Esophagus muscularis mucosa (tissue), 4 donors: ENCODE measurements around the gene HIF1AN. TPM values are rescaled to one million over a fixed set of nuclear protein-coding genes. Genes with fewer than 3 reads are reported as not detected.
"Not testable (repeated sequence)": the region's sequence is repeated elsewhere in the genome, so short reads cannot be mapped to it uniquely, and the experiment has no call there.

Experiments
- DNase-seq: peaks from one replicate; pipeline ENCODE4 v3.0.0-alpha.2; 2017; ENCODE audit errors: extremely low spot score
- H3K27ac ChIP-seq, 4 donors: fragments of 200-600 bp; sonication (generic); replicated peaks in 1 of 4; 1 replicate in 3 of 4; 2 replicates in 1 of 4; pipeline ENCODE4 v1.5.1; 2016 to 2019; ENCODE audit warnings: mild to moderate bottlenecking in 1 of 4
- H3K27me3 ChIP-seq, 4 donors: fragments of 200-600 bp; sonication (generic); one replicate each; pipeline versions ENCODE4 v1.5.1 to v1.6.0; 2016 to 2019
- H3K36me3 ChIP-seq, 4 donors: fragments of 200-600 bp; sonication (generic); one replicate each; pipeline ENCODE4 v1.5.1; 2016 to 2019
- H3K4me1 ChIP-seq, 4 donors: fragments of 200-600 bp; sonication (generic); one replicate each; pipeline ENCODE4 v1.5.1; 2016 to 2019
- H3K4me3 ChIP-seq, 4 donors: fragments of 200-600 bp; sonication (generic); 1 replicate in 2 of 4; 2 replicates in 2 of 4; pipeline ENCODE4 v1.5.1; 2016 to 2019; ENCODE audit warnings: mild to moderate bottlenecking in 4 of 4, moderate library complexity in 1 of 4
- H3K9me3 ChIP-seq, 4 donors: fragments of 200-600 bp; sonication (generic); 1 replicate in 3 of 4; 2 replicates in 1 of 4; pipeline ENCODE4 v1.5.1; 2016 to 2019
- CTCF ChIP-seq, 3 experiments: fragments of 200-600 bp in 2 of 3; fragments of 450-650 bp in 1 of 3; sonication (generic) in 2 of 3; IDR thresholded peaks; one replicate each; pipeline ENCODE4 v1.5.1; 2017 to 2019; ENCODE audit warnings: antibody characterized with exemption in 3 of 3, mild to moderate bottlenecking in 2 of 3, moderate library complexity in 1 of 3
- EP300 ChIP-seq: sonication (generic); formaldehyde crosslinking; IDR thresholded peaks from one replicate; pipeline ENCODE4 v1.6.1; 2017; ENCODE audit warnings: antibody characterized with exemption
- POLR2A ChIP-seq: fragments of 450-650 bp; IDR thresholded peaks from one replicate; pipeline ENCODE4 v1.6.1; 2017; ENCODE audit warnings: antibody characterized with exemption, moderate library complexity, mild to moderate bottlenecking, low read depth
- POLR2AphosphoS5 ChIP-seq, 2 donors: sonication (generic); formaldehyde crosslinking; IDR thresholded peaks; one replicate each; pipeline ENCODE4 v1.6.1; 2017; ENCODE audit warnings: antibody characterized with exemption in 2 of 2
- WGBS: methylation state at CpG from one replicate; pipeline ENCODE4 v1.1.5; 2018; 5-methylcytosine and 5-hydroxymethylcytosine counted together
- intact Hi-C: fragments of 100-400 bp; cut with DNase I; formaldehyde crosslinking; loops from one replicate; pipeline ENCODE4 v1.15.1; 2023
- total RNA-seq, 4 donors: library from RNA; depleted of rRNA; stranded (reverse); fragments of >200 nt; gene quantifications; one replicate each; pipeline versions ENCODE4 v1.1.0 to v1.2.1, GENCODE V29; 2016

The HIF1AN gene
- total RNA-seq, 4 donors from 2014 or later, result 7.6 to 15.4 (median 13.6) TPM

- H3K36me3 ChIP-seq, result no peaks in the 10 kb centered on the region
- H3K9me3 ChIP-seq, result no peaks in the 10 kb centered on the region
- DNase-seq, result peak; percentile 31
- H3K27ac ChIP-seq, result no peak overlapping the region
- H3K4me3 ChIP-seq, result no peak overlapping the region
- TF ChIP-seq POLR2A (no peak), EP300 (no peak), POLR2AphosphoS5 (IDR thresholded peaks at IDR 0.05) (no peak), CTCF (IDR thresholded peaks at IDR 0.05) (no peak)
- 20% methylated on average over 25 of the region's 28 CpGs for WGBS
- no peaks in the 10 kb centered on the region for H3K4me1 ChIP-seq
- peaks cover 0 to 92% (median 30%) of the 10 kb centered on the region in 4 donors for H3K27me3 ChIP-seq
- intact Hi-C loops, result no loop called here
Measured at GRCh38 chr10:100569687-100570481, 34.1 kb downstream of the HIF1AN start.

DNA sequence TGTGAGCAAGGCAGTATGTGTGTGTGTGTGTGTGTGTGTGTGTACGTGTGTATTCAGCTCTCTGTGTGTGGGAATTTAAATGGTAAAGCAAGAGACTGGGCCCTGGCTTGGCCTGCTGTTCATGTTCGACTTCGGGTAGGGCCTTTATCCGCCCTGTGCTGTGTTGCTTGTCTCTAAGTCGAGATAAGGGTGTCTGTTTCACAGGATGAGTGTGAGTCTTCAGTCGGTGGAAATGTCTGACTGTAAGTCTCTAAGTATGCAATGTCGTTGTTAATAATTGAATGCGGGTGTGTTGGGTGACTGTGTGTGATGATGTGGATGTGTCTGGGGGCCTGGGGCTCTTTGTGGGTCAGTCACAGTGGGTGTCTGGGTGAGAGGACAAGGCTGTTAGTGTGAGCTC is 34.8 kb downstream of the HIF1AN start:
- H3K27ac ChIP-seq, result no peak overlapping the region
- no peaks in the 10 kb centered on the region for H3K36me3 ChIP-seq
- H3K4me3 ChIP-seq, result no peak overlapping the region
- H3K4me1 ChIP-seq, result no peaks in the 10 kb centered on the region
- no peaks in the 10 kb centered on the region for H3K9me3 ChIP-seq
- no peak for DNase-seq
- TF ChIP-seq POLR2AphosphoS5 (IDR thresholded peaks at IDR 0.05) (no peak), POLR2A (no peak), EP300 (no peak), CTCF (IDR thresholded peaks at IDR 0.05) (no peak)
- intact Hi-C loops, result no loop called here
- H3K27me3 ChIP-seq, result peaks cover 0 to 91% (median 26%) of the 10 kb centered on the region in 4 donors
- 65% methylated on average over 8 of the region's 8 CpGs for WGBS

DNA sequence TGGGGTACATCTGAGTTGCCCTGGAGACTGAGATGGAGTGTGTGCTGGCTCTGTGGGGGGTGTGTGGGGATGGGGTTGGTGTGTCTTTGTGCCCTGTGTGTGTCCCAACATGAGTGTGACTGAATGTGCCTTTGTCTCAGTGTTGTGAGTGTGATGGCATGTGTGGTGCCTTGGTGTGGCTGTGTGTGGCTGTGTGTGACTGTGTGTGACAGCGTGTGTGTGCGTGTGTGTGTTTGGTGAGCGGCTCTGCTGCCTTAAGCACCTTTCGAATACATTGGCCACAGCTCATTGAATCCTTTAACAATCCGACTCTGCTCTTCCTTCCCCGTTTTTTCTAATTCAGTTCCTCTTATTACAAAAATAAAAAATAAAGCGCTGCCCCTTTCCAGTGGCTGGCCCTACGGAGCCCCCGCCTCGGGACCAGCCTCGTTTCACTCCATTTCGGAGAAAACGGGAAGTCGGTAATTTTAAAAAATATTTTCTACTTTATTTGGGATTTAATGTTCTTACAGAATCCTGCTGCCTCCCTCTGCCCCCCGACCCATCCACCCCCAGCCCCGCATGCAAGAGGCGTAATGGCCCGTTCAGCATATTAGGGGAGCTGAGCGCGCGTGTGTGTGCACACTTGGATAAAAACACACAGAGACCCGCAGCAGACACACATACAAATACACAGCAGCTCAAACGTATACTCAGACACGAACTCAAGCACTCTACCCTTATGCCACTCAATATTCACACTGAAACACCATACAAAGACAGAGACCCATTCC is 35.5 kb downstream of the HIF1AN start:
- intact Hi-C loops, result no loop called here
- 87% methylated on average over 24 of the region's 24 CpGs for WGBS
- H3K4me3 ChIP-seq, result no peak overlapping the region
- H3K27ac ChIP-seq, result no peak overlapping the region
- H3K36me3 ChIP-seq, result no peaks in the 10 kb centered on the region
- H3K27me3 ChIP-seq, result peaks cover 0 to 91% (median 23%) of the 10 kb centered on the region in 4 donors
- TF ChIP-seq CTCF (IDR thresholded peaks at IDR 0.05), result no peak
- DNase-seq, result peak; percentile 86
- no peaks in the 10 kb centered on the region for H3K9me3 ChIP-seq
- no peaks in the 10 kb centered on the region for H3K4me1 ChIP-seq

DNA sequence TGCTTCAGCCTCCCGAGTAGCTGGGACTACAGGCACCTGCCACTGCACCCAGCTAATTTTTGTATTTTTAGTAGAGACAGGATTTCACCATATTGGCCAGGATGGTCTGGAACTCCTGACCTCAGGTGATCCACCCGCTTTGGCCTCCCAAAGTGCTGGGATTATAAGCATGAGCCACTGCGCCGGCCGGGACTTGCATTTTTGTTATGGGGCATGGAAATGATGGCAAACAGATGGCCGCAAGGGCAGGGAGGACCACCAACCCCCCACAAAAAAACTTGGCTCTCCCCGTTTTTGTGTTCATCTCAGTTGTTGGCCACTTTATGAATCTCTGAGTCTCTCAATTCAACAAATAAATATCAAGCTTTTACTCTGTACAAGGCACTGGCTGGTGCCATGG is 39.4 kb downstream of the HIF1AN start:
- H3K27ac ChIP-seq, H3K4me1 ChIP-seq, H3K4me3 ChIP-seq, DNase-seq, intact Hi-C loops, H3K36me3 ChIP-seq, H3K9me3 ChIP-seq: not testable (repeated sequence)
- 80% methylated on average over 7 of the region's 7 CpGs for WGBS
- peaks cover 0 to 71% (median 5%) of the 10 kb centered on the region in 4 donors for H3K27me3 ChIP-seq

- DNase-seq, result peak; percentile 89
- WGBS, result 78% methylated on average over 8 of the region's 8 CpGs
- Histone ChIP-seq H3K27me3 (peaks cover 0 to 65% (median 3%) of the 10 kb centered on the region in 4 donors), H3K4me1 (no peaks in the 10 kb centered on the region), H3K9me3 (no peaks in the 10 kb centered on the region), H3K4me3 (no peak overlapping the region), H3K36me3 (no peaks in the 10 kb centered on the region), H3K27ac (no peak overlapping the region)
- TF ChIP-seq POLR2AphosphoS5 (IDR thresholded peaks at IDR 0.05) (no peak), CTCF (IDR thresholded peaks at IDR 0.05) (no peak), EP300 (no peak), POLR2A (no peak)
- intact Hi-C loops, result no loop called here
Measured at GRCh38 chr10:100575585-100576281, 40.0 kb downstream of the HIF1AN start.
